ENCODE measurements around the gene UFC1. TPM values are rescaled to one million over a fixed set of nuclear protein-coding genes. Genes with fewer than 3 reads are reported as not detected.

The UFC1 gene
- total RNA-seq, 1 experiment from 2014 or later, result 66.4 TPM

Small RNA genes within 50 kb of the gene (small RNA-seq; reads per million reads assigned to genes)
- not detected for gene RF01225

Other genes with a start within 250 kb of the UFC1 start
- gene ITLN2, start 199.2 kb upstream of the UFC1 start, total RNA-seq (2014; rRNA removed; shearing (Covaris generic)), result not detected in 2 replicates
- 128 and 154 TPM in 2 replicates for gene F11R, start 132.8 kb upstream of the UFC1 start, total RNA-seq (2014; rRNA removed; shearing (Covaris generic))
- gene TSTD1, start 115.0 kb upstream of the UFC1 start, total RNA-seq (2014; rRNA removed; shearing (Covaris generic)), result 121 and 139 TPM in 2 replicates
- gene USF1, start 108.0 kb upstream of the UFC1 start, total RNA-seq (2014; rRNA removed; shearing (Covaris generic)), result 78.4 and 79.3 TPM in 2 replicates
- 0.58 and 0.86 TPM in 2 replicates for gene ARHGAP30, start 84.1 kb upstream of the UFC1 start, total RNA-seq (2014; rRNA removed; shearing (Covaris generic))
- 8.6 and 10.4 TPM in 2 replicates for gene NECTIN4, start 64.4 kb upstream of the UFC1 start, total RNA-seq (2014; rRNA removed; shearing (Covaris generic))
- gene KLHDC9, start 55.6 kb upstream of the UFC1 start, total RNA-seq (2014; rRNA removed; shearing (Covaris generic)), result 3.8 and 5.5 TPM in 2 replicates
- gene PFDN2, start 35.9 kb upstream of the UFC1 start, total RNA-seq (2014; rRNA removed; shearing (Covaris generic)), result 67.7 and 70.5 TPM in 2 replicates
- 25.1 and 30.8 TPM in 2 replicates for gene NIT1, start 35.9 kb upstream of the UFC1 start, total RNA-seq (2014; rRNA removed; shearing (Covaris generic))
- 36.6 and 40.8 TPM in 2 replicates for gene DEDD, start 21.3 kb upstream of the UFC1 start, total RNA-seq (2014; rRNA removed; shearing (Covaris generic))
- gene USP21, start 5.5 kb downstream of the UFC1 start, total RNA-seq (2014; rRNA removed; shearing (Covaris generic)), result 20.8 and 24.6 TPM in 2 replicates
- gene PPOX, start 12.4 kb downstream of the UFC1 start, total RNA-seq (2014; rRNA removed; shearing (Covaris generic)), result 11.7 and 14.3 TPM in 2 replicates
- gene B4GALT3, start 23.5 kb downstream of the UFC1 start, total RNA-seq (2014; rRNA removed; shearing (Covaris generic)), result 57.5 and 70.7 TPM in 2 replicates
- gene ADAMTS4, start 45.1 kb downstream of the UFC1 start, total RNA-seq (2014; rRNA removed; shearing (Covaris generic)), result not detected in 2 replicates
- 90.6 and 122 TPM in 2 replicates for gene NDUFS2, start 48.4 kb downstream of the UFC1 start, total RNA-seq (2014; rRNA removed; shearing (Covaris generic))
- not detected in 2 replicates for gene FCER1G, start 61.3 kb downstream of the UFC1 start, total RNA-seq (2014; rRNA removed; shearing (Covaris generic))
- 0.52 TPM in 1 of 2 replicates, not detected in the other for gene APOA2, start 69.7 kb downstream of the UFC1 start, total RNA-seq (2014; rRNA removed; shearing (Covaris generic))
- 3.5 and 3.6 TPM in 2 replicates for gene TOMM40L, start 72.1 kb downstream of the UFC1 start, total RNA-seq (2014; rRNA removed; shearing (Covaris generic))
- not detected in 2 replicates for gene NR1I3, start 84.2 kb downstream of the UFC1 start, total RNA-seq (2014; rRNA removed; shearing (Covaris generic))
- gene PCP4L1, start 104.8 kb downstream of the UFC1 start, total RNA-seq (2014; rRNA removed; shearing (Covaris generic)), result not detected in 2 replicates
- 0.16 and 0.41 TPM in 2 replicates for gene MPZ, start 156.0 kb downstream of the UFC1 start, total RNA-seq (2014; rRNA removed; shearing (Covaris generic))
- gene SDHC, start 160.4 kb downstream of the UFC1 start, total RNA-seq (2014; rRNA removed; shearing (Covaris generic)), result 16.6 and 17.1 TPM in 2 replicates
- not detected in 2 replicates for gene CFAP126, start 213.9 kb downstream of the UFC1 start, total RNA-seq (2014; rRNA removed; shearing (Covaris generic))